ENCODE results near the gene SPAG8.

- TF ChIP-seq CTCF (optimal IDR thresholded peaks at IDR 0.05 in 1 of 3, IDR thresholded peaks at IDR 0.05 in 1 of 3, conservative IDR thresholded peaks at IDR 0.05 in 1 of 3; ENCODE audit: extremely low read depth in 1 of 3, insufficient read depth in 2 of 3, low read length in 3 of 3) = peak in 1 of 3 experiments; percentile 23
- TF ChIP-seq EZH2 (IDR thresholded peaks at IDR 0.05; ENCODE audit: low read length) = no peak
These were observed 47.4 kb upstream of the SPAG8 start for GRCh38 chr9:35859310-35859989.

Data from keratinocyte (primary cell).